ENCODE measurements around the gene CTRB1.
"Not testable (repeated sequence)": the region's sequence is repeated elsewhere in the genome, so short reads cannot be mapped to it uniquely, and the experiment has no call there.

The CTRB1 gene

DNA sequence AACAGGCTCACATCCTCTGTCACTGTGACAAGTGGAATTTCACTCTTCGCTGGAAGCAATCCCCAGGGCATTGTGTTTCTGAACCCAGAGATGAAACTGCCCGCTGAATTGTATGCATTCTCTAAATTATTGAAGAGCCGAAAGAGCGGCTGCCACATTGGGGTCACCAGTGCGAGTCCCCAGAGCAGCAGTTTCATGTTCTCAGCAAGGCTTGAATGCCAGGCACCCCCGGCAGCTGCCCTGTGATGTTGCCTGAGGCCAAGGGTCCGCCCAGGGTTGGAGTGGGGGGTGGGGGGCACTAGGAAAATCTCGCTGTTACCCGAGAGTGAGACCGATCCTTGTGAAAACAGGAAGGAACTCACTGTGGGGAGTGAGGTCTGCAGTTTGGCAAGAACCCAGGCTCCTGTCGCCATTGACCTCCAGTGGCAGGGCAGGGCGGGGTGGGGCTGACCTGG, 53.3 kb downstream of the CTRB1 start:
- no peak for DNase-seq

DNA sequence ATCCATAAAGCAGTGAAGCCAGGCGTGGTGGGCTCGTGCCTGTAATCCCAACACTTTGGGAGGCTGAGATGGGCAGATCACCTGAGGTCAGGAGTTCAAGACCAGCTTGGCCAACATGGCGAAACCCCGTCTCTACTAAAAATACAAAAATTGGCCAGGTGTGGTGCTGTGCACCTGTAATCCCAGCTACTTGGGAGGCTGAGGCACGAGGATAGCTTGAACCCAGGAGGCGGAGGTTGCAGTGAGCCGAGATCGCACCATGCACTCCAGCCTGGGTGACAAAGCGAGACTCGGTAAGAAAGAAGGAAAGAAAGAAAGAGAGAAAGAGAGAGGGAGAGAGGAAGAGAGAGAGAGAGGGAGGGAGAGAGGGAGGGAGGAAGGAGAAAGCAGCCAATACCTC, 53.8 kb downstream of the CTRB1 start:
- DNase-seq, result not testable (repeated sequence)

DNA sequence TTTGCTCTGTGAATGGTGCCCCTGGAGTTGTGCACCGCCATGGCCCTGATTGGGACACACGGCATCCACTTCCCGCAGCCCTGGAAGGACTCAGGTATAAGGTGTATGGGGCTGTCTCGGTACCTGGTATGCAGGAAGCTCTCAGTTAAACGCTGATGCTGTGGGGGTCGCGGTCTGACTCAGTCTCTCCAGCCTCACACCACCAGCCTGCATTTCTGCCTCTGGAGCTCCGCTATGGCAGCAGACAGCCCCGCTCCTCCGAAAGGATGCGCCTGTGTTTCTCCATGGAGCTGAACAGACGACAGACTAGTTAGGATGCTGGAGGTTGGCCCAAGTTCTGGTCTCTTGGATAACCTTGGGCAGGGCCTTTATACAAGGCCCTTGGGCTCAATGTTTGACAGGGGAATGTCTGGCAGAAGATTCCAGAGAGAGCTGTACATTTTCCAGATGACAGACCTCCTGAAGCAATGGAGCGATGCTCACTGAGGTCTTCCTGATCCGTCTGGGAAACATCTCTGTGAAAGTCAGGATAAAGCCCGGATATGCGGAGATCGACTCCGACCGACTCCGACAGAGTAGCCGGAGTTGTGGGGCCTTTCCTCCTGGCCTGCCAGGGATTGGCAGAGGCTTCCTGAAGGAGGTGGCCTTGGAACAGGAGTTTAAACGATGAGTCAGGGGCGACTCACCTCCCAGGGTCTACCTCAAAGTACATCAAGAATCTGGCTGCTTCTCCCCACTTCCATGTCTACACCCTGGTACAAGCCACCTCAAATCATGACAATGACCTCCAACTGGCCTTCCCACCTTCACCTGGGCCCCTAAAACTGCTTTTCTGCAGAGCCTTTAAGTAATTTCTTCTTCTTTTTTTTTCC, 54.5 kb downstream of the CTRB1 start:
- no peak for DNase-seq

All from C1 segment of cervical spinal cord (tissue), 14 donors.